ENCODE results near the gene MAML2.

The MAML2 gene

GRCh38 chr11:96114178-96115064, 228.6 kb downstream of the MAML2 start:
- DNase-seq: no peak

GRCh38 chr11:96113193-96113681, 229.8 kb downstream of the MAML2 start:
- DNase-seq: peak; percentile 79

GRCh38 chr11:96112192-96113128, 230.5 kb downstream of the MAML2 start:
- DNase-seq: no peak

GRCh38 chr11:96111308-96111707, 231.7 kb downstream of the MAML2 start:
- no peak for DNase-seq

- no peak for DNase-seq
These were observed 232.7 kb downstream of the MAML2 start for GRCh38 chr11:96110302-96110701.

GRCh38 chr11:96109331-96110030, 233.5 kb downstream of the MAML2 start:
- no peak for DNase-seq

- DNase-seq: no peak
These were observed 235.7 kb downstream of the MAML2 start for GRCh38 chr11:96107143-96107824.

- DNase-seq: no peak
These were observed 236.3 kb downstream of the MAML2 start for GRCh38 chr11:96106645-96107044.

GRCh38 chr11:96105944-96106343, 237.1 kb downstream of the MAML2 start:
- no peak for DNase-seq

- DNase-seq: no peak
These were observed 237.6 kb downstream of the MAML2 start for GRCh38 chr11:96105197-96105895.

GRCh38 chr11:96104496-96104895, 238.5 kb downstream of the MAML2 start:
- DNase-seq: no peak

GRCh38 chr11:96103721-96104120, 239.3 kb downstream of the MAML2 start:
- DNase-seq: no peak

GRCh38 chr11:96103102-96103501, 239.9 kb downstream of the MAML2 start:
- no peak for DNase-seq

GRCh38 chr11:96102664-96103078, 240.3 kb downstream of the MAML2 start:
- no peak for DNase-seq

- DNase-seq: no peak
These were observed 241.8 kb downstream of the MAML2 start for GRCh38 chr11:96101146-96101545.

- DNase-seq: no peak
These were observed 244.3 kb downstream of the MAML2 start for GRCh38 chr11:96098511-96099241.

- no peak for DNase-seq
These were observed 245.1 kb downstream of the MAML2 start for GRCh38 chr11:96097844-96098421.

GRCh38 chr11:96096360-96096759, 246.6 kb downstream of the MAML2 start:
- no peak for DNase-seq

GRCh38 chr11:96095884-96096303, 247.1 kb downstream of the MAML2 start:
- no peak for DNase-seq

- no peak for DNase-seq
These were observed 248.8 kb downstream of the MAML2 start for GRCh38 chr11:96094156-96094555.

All from NCI-H446 treated with DMSO at 0.1 percent for 48 hours (cell line).